GM19395 (cell line): ENCODE measurements around the gene FAM204A.

Experiments
- ATAC-seq: cut with Tn5 transposase; IDR thresholded peaks from one replicate; pipeline ENCODE4 v1.9.1; 2021; ENCODE audit warnings: mild to moderate bottlenecking, moderate library complexity; ENCODE audit not compliant: unreplicated experiment

The FAM204A gene

DNA sequence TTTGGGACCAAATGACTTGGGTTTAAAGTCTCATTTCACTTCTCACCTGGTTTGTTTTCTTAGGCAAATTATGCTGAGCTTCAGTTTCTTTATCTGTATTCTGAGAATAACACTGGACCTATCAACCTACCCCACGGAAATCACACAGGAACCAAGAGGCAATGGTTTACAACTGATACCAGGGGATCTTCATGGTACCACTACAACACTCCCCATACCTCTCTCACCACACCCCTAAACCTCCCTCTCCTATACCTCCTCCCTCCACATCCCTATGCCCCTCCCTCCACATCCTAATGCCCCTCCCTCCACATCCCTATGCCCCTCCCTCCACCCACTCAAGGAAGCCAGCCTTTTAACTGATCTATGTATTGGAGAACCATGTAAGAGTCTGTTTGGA is 9.9 kb downstream of the FAM204A start:
- ATAC-seq = peak; percentile 94

DNA sequence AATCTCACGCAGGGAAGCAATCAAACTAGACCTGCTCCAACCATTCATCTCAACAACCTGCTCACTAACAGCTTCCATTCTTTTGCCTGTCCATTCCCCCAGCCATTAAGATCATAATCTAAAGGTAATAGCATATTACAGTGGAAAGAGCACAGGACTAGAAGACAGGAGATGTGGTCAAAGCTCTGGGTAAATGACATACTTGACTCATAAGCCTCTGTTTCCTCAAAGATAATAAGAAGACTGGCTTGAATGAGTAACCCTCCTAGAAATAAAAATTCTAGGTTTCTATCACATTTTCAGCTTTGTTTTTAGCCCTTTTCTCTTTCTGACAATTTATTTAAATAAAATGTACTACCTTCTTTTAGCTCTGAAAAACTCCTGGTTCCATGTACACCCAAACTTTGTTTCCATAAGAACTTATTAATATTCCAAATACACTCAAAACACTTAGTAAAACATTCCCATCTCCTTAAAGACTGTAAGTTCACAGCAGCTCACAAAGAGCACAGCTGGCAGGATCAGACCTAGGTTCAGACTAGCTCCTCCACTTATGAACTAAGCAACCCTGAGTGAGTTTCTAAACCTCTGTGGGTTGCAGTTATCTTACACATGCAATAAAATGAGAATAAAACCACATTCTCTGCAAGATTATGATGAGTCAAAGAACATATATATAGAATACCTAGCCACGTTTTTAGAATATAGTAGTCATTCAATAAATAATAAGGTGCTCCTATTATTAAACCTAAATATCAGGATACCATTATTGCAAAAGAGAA is 11.6 kb downstream of the FAM204A start:
- no peak for ATAC-seq

DNA sequence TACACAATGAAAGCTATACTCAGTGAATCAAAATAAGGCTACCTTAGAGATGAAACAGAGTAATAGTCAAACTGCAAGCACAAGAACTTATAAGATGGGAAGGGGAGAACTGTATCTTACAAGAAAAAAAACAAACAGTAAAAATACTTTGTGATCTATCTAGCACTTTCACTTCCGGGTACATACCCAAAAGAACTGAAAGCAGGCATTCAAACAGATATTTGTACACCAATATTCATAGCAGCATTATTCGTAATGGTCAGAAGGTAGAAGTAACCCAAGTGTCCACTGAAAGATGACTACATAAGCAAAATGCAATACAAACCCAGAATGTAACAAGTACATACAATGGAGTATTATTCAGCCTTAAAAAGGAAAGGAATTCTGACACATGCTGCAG is 18.0 kb downstream of the FAM204A start:
- no peak for ATAC-seq

DNA sequence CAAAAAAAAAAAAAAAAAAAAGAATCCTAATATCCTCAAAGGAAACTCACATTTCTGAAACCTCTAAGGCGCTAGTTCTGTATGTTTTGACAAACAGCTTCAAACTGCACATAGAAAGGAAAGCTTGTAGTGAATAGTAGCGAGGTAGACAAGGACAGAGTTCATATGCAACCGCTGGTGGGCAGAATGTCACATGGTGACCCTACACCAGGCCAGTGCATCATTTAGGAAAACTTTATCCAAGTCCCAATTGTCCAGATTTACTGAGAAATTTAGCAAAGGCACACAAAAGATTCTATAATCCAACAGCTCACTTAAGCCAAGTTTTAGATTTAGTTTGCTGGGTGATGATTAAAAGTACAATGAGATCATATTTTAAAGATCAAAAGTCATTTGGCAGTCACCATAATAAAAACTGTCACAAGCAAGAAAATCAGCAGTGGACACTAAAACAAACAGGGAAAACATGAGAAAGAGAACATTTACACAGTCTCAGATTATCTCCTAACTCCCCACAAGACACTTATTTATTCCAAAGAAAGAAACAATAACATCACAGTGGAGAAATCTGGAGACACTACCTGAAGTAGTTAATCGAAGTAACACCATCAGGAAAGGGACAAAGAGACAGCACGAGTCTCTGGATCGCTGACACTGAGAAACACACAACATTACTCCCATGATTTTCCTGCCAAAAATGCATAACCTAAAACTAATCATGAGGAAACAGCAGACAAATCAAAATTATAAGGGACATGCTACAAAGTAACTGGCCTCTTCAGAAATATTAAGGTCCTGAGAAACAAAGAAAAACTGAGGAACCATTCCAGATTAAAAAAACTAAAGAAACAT is 20.2 kb downstream of the FAM204A start:
- ATAC-seq = no peak

DNA sequence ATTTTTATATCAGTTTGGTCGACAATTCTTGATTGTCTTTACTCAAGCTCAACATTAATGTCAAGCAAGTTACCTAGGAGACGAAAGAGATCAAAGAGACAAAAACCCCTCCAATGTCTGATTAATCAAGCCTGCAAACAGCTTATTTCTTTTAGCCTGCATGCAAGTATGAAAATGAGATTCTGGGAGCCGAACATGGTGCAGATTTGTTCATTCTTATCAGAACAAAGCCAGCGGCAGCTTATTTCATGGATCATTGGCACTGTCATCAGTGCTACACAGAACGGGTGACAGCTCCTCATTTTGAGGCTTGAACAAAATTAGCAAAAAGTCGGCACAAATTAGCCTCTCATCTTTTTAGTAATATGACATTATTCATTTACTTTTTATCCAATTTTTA is 26.5 kb downstream of the FAM204A start:
- no peak for ATAC-seq

DNA sequence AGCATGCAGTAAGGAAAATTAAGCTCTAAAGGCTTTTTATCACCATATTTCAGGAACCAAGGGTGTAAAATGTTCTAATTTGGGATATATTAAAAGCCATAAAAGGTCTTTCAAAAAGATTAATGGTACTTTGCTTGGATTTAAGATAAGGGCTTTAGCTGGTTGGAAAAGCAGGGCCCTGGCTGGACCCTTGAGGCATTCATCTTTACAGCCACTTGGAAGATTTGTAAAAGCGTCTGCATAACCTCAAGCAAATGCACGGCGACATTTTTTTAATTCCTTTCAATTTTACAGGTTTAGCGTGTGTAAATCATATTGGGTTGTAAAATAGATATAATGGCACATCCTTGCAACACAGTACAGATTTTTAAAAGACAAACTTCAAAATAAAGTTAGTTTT is 27.2 kb downstream of the FAM204A start:
- ATAC-seq = no peak

DNA sequence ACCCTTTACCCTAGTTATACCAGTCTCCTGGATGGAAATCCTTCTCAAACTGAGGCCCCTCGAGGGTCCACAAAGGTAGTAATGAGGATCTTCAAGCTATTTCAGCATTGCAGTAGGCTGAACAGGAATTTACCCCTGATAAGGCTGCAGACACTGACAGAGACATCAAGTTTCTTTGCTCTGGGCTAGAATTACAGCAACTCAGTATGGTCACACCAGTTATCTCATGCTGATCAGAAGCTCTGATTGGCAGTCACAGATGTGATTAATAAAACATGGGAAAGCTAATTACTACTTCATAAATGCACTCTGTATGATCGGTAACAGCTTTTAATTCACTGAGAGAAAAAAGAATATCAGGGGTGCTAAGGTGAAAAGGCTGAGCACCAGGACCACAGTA is 30.6 kb downstream of the FAM204A start:
- ATAC-seq = no peak

DNA sequence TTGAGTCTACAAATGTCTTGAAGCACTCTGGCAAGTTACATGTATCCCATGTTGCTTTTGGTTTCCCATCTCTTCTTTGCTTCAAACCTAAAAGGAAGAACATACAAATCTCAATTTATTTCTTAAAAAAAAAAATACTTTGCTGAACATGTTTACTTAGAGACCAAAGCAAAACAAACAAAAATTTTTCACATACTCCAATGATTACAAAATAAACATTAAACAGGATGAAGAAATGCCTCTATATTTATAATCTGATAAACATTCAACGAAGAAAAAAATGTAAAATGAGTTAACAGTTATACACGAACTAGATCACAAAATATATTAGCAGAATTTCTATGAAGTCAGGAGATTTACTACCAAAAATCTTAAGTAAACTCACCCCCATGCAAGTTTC is 31.3 kb downstream of the FAM204A start:
- no peak for ATAC-seq

DNA sequence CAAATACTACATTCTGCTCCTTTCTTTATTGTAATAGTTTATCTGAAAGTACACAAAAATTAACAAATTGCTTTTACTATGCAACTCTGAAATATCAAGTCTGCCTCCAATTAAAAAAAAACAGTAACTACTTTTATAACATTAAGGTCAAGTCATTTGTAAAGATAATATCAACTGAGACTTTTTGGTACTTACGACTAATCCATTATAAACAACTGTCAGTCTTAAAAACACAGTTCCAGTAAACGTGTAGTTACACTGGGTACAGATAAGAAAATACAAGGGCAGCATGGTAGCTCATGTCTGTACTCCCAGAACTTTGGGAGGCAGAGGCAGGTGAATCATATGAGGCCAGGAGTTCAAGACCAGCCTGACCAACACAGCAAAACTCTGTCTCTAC is 32.2 kb downstream of the FAM204A start:
- ATAC-seq = no peak

DNA sequence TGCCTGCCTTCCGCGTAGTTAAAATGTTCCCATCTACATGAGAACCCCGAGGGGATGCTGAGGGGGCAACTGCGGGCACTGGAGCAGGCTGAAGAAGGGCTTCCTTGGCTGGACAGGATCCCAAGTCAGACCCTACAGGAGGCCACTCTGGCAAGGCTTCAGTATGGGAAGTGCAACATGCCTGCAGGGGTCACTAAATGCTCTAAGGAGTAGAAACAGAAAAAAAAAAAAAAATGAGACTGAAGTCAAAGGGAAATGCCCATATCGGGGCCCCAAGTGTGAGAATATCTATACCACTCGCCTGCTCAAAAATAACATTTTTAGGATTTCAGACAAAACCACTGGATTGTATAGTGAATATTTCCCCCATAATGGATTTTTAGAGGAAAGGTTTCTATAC is 33.5 kb downstream of the FAM204A start:
- ATAC-seq = no peak

DNA sequence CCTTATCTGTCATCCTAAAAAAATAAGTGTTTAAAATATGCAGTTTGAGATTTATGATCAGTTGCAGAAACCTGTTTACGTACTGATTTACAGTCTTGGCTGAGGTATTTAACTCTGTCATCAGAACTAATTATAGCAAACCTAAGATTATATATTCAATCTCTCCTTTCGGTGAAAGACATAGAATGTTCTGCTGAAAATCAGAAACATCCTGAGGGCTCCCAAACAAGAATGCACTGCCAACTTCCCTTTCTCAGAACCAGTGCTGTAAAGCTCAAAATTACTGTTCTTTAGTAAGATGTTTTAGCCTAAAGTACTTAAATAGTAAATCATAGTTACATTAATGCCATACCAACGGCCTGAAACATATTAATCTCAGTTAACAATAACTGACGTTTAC is 34.3 kb downstream of the FAM204A start:
- ATAC-seq = no peak

DNA sequence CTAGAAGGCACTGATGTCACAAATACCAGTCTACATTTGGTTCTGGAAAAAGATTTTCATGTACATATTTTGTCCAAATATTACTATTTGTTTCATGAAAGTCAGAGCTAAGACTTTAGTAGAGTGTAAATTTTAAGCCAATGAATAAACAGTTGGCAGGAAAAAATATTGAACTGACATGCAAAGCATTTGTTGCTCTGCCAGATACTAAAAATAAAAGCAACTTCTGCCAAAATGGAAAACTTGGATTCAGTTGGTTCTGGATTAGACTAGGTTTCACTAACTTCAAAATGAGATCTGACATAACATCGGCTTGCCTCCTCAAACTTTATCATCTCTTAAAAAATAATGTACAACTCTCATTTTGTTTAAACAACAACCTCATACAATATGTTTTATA is 34.9 kb downstream of the FAM204A start:
- no peak for ATAC-seq

DNA sequence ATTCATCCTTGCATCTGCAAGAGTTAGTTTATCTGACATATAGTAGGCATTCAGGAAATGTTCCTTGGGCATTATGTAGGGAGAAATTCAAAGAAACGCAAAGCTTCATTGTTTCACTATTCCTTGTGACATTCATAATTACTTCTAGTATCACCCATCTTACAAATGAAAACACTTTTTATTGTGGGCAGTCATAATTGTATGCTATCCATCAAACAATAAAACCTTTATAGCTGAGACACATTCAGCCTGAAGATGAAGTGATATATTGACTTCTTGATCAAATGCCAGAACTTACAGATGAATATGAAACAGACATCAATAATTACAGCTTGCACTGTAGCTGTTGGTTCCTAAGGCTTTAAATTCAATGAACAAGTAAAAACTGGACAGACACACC is 36.4 kb downstream of the FAM204A start:
- ATAC-seq = no peak

DNA sequence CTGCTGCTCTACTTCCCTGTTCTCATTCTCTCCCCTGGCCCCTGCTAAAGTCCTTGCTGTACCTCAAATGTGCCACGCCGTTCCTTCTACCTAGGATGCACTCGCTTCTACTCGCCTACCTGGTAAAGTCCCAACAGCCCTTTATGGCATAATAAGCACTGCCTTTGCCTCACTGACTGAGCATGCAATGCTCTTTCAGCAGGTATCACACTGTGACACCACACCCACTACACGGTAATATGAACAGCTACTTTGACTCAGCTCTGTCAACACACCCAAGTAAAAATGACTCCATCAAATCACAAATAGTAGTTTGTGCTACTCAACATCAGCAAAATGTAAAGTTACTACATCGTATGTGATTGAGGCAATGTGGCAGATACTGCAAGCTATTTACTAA is 37.6 kb downstream of the FAM204A start:
- ATAC-seq = no peak

DNA sequence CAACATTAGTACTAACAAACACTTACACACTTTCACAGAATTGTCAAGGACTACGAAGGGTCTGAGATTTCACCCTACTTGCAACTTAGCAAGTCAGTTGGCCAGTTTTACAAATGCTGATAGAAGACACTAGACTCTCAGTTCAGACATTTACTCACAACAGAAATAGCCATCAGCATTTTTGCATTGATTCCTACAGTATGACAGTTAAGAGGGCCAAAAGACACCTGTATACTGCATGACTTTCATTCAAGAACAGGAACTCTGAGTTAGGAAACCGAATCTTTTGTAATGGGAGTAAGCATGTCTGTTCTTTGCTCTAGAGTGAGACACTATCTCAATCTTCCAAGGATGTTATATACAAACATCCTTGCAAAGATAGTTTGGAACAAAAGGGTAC is 40.9 kb downstream of the FAM204A start:
- ATAC-seq = no peak

DNA sequence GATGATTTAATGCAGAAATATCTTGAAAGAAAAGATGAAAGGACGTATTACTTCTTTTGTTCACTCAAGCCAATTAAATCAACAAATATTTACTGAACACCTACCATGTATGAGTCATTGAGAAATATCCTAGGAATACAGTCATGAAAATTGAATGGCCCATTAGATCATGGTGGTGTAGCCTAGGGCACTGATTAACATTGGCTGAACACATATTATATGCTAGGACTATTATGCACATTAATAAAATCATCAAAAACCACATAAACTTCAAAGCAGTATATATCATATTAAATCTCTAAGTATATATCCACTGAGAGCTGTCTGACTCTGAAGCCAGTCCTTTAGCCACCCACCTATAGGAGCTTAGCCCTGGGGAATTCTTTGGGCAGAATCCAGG is 41.8 kb downstream of the FAM204A start:
- ATAC-seq = no peak

DNA sequence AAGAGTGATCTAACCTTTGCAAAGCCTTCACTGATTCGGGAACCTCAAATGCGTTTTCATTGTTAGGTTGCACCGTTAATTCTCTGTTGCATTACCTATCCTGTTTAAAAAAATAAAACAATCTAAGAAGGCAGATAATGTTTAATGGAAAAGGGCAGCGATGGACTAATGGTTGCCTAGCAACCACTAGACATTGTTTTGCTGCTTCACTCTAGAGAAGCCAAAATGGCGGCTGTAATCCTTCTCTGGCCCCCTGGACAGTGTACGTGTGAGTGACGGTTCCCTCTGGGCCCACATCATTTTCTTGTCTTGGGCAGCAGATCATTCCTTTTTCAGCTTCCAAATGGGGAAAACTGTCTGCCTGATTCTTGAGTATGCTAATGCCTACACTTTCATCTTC is 43.3 kb downstream of the FAM204A start:
- ATAC-seq = no peak

DNA sequence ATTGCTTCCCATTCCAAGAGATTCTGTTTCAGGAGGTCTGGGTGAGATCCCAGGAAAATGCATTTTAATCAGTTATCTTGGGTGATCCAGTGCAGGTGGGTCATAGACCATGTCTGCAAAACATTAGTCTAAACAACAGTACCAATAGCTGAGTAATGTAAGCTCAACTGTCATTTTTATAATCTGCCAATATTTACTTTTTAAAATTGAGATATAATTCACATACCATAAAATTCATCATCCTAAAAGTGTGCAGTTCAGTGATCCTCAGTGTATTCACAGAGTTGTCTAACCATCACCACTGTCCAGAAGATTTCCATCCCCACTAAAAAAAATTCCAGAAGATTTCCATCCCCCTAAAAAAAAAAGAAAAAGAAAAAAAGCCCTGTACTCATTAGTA is 51.0 kb downstream of the FAM204A start:
- ATAC-seq = no peak

DNA sequence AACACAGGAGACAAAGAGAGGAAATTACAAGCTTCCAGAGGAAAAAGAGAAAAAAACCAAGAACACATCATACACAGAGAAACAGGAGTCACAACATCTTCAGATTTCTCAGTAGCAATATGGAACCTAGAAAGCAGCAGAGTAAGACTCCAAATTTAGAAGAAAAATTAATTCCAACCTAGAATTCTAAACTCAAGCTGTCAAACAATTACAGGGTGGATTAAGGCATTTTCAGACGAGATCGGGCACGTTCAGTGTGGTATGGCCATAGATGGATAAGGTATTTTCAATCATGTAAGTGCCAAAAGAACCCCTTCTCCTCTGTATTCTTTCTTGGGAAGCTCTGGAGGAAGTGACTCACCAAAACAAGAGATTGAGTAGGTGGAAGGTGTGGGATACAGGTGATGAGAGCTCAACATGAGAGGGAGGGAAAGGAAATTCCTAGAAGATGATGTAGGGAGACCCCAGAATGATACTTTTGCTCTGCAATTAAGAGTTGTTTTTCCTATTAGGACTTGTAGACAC is 51.6 kb downstream of the FAM204A start:
- no peak for ATAC-seq

DNA sequence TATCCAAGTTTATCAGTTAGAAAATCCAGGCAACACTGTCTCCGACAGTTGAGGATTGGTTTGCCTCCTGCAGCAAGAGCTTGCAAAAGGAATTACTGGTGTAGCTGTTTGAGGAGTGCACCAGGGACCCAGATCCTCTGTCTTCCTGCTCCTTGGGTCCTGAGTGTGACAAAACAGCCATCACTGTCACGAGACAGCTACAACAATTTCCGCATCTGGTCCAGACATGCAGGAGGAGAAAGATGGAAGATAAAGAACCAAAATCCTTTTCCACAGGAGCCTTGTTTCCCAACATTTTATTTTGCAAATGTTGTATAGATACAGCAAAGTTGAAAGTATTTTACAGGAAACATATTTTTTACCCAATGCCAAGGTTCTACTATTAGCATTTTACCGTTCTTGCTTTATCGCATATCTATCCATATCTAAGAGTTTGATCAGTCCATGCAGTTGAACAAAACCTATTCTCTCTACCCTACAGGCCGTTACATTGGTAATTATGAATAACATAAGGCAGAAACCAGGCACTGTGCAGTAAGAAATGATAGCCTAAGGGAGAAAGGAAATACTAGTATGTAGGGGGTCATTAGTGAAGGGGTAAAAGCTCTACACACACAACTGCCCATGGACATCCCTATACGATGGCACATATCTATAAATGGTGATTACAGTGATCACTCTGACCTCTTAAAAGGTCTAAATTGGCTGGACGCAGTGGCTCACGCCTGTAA is 54.9 kb downstream of the FAM204A start:
- ATAC-seq = no peak

DNA sequence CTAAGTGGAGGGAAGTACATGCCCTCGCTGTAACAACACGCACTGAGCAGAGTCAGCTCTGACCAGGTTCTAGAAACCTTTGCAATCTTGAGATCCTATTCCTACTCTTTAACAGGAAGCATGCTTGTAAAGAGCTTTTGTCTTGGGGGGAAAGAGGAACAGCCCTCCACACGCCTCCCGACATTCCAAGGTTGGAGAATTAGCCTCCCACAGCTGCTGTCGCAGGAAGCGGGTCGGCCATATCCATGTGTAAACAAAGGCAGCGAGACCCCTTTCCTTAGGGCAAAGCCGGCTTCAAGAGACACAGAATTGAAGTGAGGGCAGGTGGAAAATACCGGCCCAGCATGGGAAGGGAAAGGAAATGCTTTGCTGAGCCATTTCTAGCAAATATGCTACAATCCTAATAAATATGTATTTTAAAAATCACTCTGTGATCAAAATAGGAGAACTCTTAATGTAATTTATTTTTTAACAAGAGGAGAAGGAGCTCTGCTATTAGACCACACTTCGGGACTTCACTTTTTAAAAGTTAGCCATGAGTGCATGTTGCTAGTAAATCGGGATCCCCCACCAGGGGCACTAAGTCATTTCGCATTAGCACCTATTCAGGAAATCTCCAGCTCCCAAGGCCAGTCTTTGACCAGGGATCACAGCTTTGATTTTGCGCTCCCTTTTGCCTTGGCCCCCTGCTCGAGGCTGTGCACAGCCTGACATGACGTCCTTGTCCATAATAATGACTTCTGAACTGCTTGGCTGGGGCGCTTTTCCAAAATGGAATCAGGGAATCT is 55.9 kb downstream of the FAM204A start:
- ATAC-seq = no peak
